Activated T-cell treated with anti-CD3 and anti-CD28 coated beads for 4 hours (primary cell): ENCODE results near the gene SSB.
"Not testable (repeated sequence)": the region's sequence is repeated elsewhere in the genome, so short reads cannot be mapped to it uniquely, and the experiment has no call there.

Experiments used
- DNase-seq: peaks from one replicate; pipeline ENCODE4 v3.0.0-alpha.2; 2020

SSB gene

GRCh38 chr2:169838743-169839489 lies 40.2 kb downstream of the SSB start:
- DNase-seq, result no peak

- DNase-seq, result no peak
Observed at GRCh38 chr2:169839954-169840746, 41.5 kb downstream of the SSB start.

- DNase-seq, result no peak
Observed at GRCh38 chr2:169840747-169841142, 42.1 kb downstream of the SSB start.

GRCh38 chr2:169841625-169842024 lies 43.0 kb downstream of the SSB start:
- not testable (repeated sequence) for DNase-seq

GRCh38 chr2:169845016-169845415 lies 46.3 kb downstream of the SSB start:
- no peak for DNase-seq

GRCh38 chr2:169848959-169849693 lies 50.5 kb downstream of the SSB start:
- DNase-seq, result not testable (repeated sequence)

- no peak for DNase-seq
Observed at GRCh38 chr2:169849710-169850109, 51.0 kb downstream of the SSB start.

GRCh38 chr2:169853041-169853668 lies 54.5 kb downstream of the SSB start:
- DNase-seq, result no peak

- DNase-seq, result not testable (repeated sequence)
Observed at GRCh38 chr2:169855281-169856258, 56.9 kb downstream of the SSB start.

GRCh38 chr2:169859423-169859822 lies 60.8 kb downstream of the SSB start:
- no peak for DNase-seq

- DNase-seq, result no peak
Observed at GRCh38 chr2:169860149-169860548, 61.5 kb downstream of the SSB start.
